Measurements from ENCODE around the gene AKAP13.

DNA sequence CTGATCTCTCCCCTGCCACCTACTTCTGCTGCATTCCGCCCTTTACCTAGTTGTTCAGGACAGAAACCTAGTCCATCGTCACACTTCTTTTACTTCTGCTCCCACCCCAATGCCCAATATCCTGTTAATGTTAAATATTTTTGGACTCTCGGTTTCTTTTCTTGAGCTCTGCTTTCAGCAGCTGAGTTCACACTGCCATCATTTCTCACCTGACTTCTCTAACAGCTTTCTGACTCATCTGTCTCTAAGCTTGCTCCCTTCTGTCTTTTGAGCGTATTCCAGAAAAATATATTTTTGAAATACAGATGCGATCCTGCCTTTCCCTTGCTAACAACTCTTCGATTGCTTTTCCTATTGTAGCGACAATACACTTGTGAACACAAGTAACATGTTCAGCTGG is 231.0 kb downstream of the AKAP13 start:
- TF ChIP-seq CTCF (IDR thresholded peaks at IDR 0.05) (no peak), EZH2 (IDR thresholded peaks at IDR 0.05) (no peak), EZH2phosphoT487 (IDR thresholded peaks at IDR 0.05) (no peak)

Measured in neural progenitor cell (in vitro differentiated cells).